Measurements from ENCODE around the gene DIP2C.

Gene DIP2C

GRCh38 chr10:571688-572451, 117.6 kb downstream of the DIP2C start:
- DNase-seq (ENCODE audit: low spot score) = no peak

- DNase-seq (ENCODE audit: low spot score) = no peak
Measured at GRCh38 chr10:571166-571565, 118.3 kb downstream of the DIP2C start.

- DNase-seq (ENCODE audit: low spot score) = no peak
Measured at GRCh38 chr10:570628-571163, 118.8 kb downstream of the DIP2C start.

GRCh38 chr10:569961-570627, 119.4 kb downstream of the DIP2C start:
- no peak for DNase-seq (ENCODE audit: low spot score)

- no peak for DNase-seq (ENCODE audit: low spot score)
Measured at GRCh38 chr10:568848-569247, 120.6 kb downstream of the DIP2C start.

- DNase-seq (ENCODE audit: low spot score) = no peak
Measured at GRCh38 chr10:567869-568268, 121.6 kb downstream of the DIP2C start.

- DNase-seq (ENCODE audit: low spot score) = no peak
Measured at GRCh38 chr10:566241-566885, 123.1 kb downstream of the DIP2C start.

- DNase-seq (ENCODE audit: low spot score) = no peak
Measured at GRCh38 chr10:565676-566075, 123.8 kb downstream of the DIP2C start.

- no peak for DNase-seq (ENCODE audit: low spot score)
Measured at GRCh38 chr10:565146-565545, 124.3 kb downstream of the DIP2C start.

GRCh38 chr10:563827-564226, 125.6 kb downstream of the DIP2C start:
- DNase-seq (ENCODE audit: low spot score) = no peak

- no peak for DNase-seq (ENCODE audit: low spot score)
Measured at GRCh38 chr10:562142-562541, 127.3 kb downstream of the DIP2C start.

- DNase-seq (ENCODE audit: low spot score) = no peak
Measured at GRCh38 chr10:561721-562120, 127.7 kb downstream of the DIP2C start.

- no peak for DNase-seq (ENCODE audit: low spot score)
Measured at GRCh38 chr10:560314-560992, 129.0 kb downstream of the DIP2C start.

- no peak for DNase-seq (ENCODE audit: low spot score)
Measured at GRCh38 chr10:559767-560047, 129.8 kb downstream of the DIP2C start.

- DNase-seq (ENCODE audit: low spot score) = no peak
Measured at GRCh38 chr10:558891-559766, 130.3 kb downstream of the DIP2C start.

- DNase-seq (ENCODE audit: low spot score) = no peak
Measured at GRCh38 chr10:558364-558763, 131.1 kb downstream of the DIP2C start.

- DNase-seq (ENCODE audit: low spot score) = no peak
Measured at GRCh38 chr10:557792-558328, 131.6 kb downstream of the DIP2C start.

- no peak for DNase-seq (ENCODE audit: low spot score)
Measured at GRCh38 chr10:556971-557637, 132.4 kb downstream of the DIP2C start.

GRCh38 chr10:555682-556350, 133.7 kb downstream of the DIP2C start:
- no peak for DNase-seq (ENCODE audit: low spot score)

GRCh38 chr10:555281-555680, 134.2 kb downstream of the DIP2C start:
- DNase-seq (ENCODE audit: low spot score) = no peak
